Measurements from ENCODE around the gene BNC2.

Gene BNC2

DNA sequence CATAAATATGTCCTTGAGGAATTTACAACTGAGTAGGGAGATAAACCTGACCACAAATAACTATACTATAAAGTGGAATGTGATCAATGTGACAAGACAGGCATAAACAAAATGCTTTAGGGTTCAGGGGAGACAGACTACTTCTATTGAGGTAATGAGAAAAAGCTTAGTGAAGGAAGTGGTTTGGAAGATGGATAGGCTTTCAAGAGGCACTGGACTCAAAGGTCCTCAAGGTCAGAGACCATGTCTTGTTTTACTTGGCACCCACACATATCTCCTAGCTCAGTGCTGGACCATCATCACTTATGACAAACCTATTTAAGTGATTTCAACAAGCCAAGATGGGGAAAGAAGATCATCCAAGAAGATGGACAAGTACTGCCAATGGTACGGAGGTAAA lies 257.8 kb downstream of the BNC2 start:
- no CpG with 5 or more reads among the region's 1 CpG for WGBS, 2 donors (ENCODE audit: extremely low coverage in 2 of 2, insufficient read length in 2 of 2, insufficient replicate concordance in 1 of 2)
- no peak overlapping the region for H3K14ac ChIP-seq (ENCODE audit: low read length)
- no peaks in the 10 kb centered on the region for H3K4me1 ChIP-seq (ENCODE audit: control insufficient read depth in 2 of 2, insufficient read depth in 1 of 2, low read depth in 1 of 2, low read length in 2 of 2)
- no peak overlapping the region for H3K4me3 ChIP-seq (ENCODE audit: low read length in 2 of 2)
- no peak overlapping the region for H2BK12ac ChIP-seq (ENCODE audit: low read length)
- H2BK120ac ChIP-seq (ENCODE audit: low read depth, low read length), result no peak overlapping the region
- no peak overlapping the region for H3K18ac ChIP-seq (ENCODE audit: low read length)
- no peaks in the 10 kb centered on the region for H3K79me1 ChIP-seq (ENCODE audit: low read depth, low read length)
- no peaks in the 10 kb centered on the region for H3K9me3 ChIP-seq (replicated peaks in 1 of 2; ENCODE audit: control insufficient read depth in 2 of 2, insufficient read depth in 1 of 2, low read depth in 1 of 2, low read length in 2 of 2)
- H3K23ac ChIP-seq (ENCODE audit: low read depth, low read length, poor library complexity), result no peak overlapping the region
- no peak for DNase-seq (ENCODE audit: low spot score)
- H4K91ac ChIP-seq (ENCODE audit: low read depth, low read length, poor library complexity), result no peak overlapping the region
- H3K4ac ChIP-seq (ENCODE audit: low read length), result no peak overlapping the region
- no peak overlapping the region for H2BK5ac ChIP-seq (ENCODE audit: low read length)
- H3K27me3 ChIP-seq (ENCODE audit: control insufficient read depth in 3 of 3, insufficient read depth in 3 of 3, low read depth in 1 of 3, low read length in 3 of 3), result no peaks in the 10 kb centered on the region
- no peak overlapping the region for H2AK5ac ChIP-seq (ENCODE audit: low read depth, low read length)
- no peaks in the 10 kb centered on the region for H3K36me3 ChIP-seq (replicated peaks in 1 of 2; ENCODE audit: control insufficient read depth in 2 of 2, insufficient read depth in 2 of 2, low read length in 2 of 2)
- H4K8ac ChIP-seq (ENCODE audit: low read depth, low read length), result no peak overlapping the region
- H3K27ac ChIP-seq (replicated peaks; ENCODE audit: low read length), result no peak overlapping the region
- H2AFZ ChIP-seq (ENCODE audit: low read length), result no peak overlapping the region
- H2BK15ac ChIP-seq (ENCODE audit: low read length), result no peak overlapping the region
- H3K9ac ChIP-seq (ENCODE audit: low read depth, low read length, poor library complexity), result no peak overlapping the region
- H3K4me2 ChIP-seq (ENCODE audit: insufficient read depth, low read length, poor library complexity, severe bottlenecking), result no peak overlapping the region

DNA sequence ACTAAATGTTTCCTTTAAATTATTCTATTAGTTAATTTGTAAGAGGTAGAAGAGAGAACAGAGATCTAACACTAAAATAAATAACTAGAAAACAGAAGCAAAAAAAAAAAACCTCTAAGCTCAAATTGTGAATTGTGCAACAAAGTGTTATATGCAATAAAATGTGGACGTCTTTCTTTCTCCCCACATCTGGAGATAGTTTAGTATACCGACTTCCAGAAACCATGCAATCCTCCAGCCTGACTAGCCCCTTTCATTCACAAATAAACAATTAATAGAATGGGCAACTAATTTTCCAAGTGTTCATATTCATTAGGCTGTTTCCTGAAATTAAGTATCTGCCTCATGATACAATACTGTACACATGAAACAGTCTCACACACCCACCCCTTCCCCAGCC lies 258.5 kb downstream of the BNC2 start:
- no peaks in the 10 kb centered on the region for H3K9me3 ChIP-seq (replicated peaks in 1 of 2; ENCODE audit: control insufficient read depth in 2 of 2, insufficient read depth in 1 of 2, low read depth in 1 of 2, low read length in 2 of 2)
- no peak overlapping the region for H2BK12ac ChIP-seq (ENCODE audit: low read length)
- no peak overlapping the region for H2AFZ ChIP-seq (ENCODE audit: low read length)
- no peak overlapping the region for H3K27ac ChIP-seq (replicated peaks; ENCODE audit: low read length)
- H3K4ac ChIP-seq (ENCODE audit: low read length), result no peak overlapping the region
- H3K18ac ChIP-seq (ENCODE audit: low read length), result no peak overlapping the region
- H3K9ac ChIP-seq (ENCODE audit: low read depth, low read length, poor library complexity), result no peak overlapping the region
- no peak overlapping the region for H4K91ac ChIP-seq (ENCODE audit: low read depth, low read length, poor library complexity)
- H3K4me3 ChIP-seq (ENCODE audit: low read length in 2 of 2), result no peak overlapping the region
- H3K27me3 ChIP-seq (ENCODE audit: control insufficient read depth in 3 of 3, insufficient read depth in 3 of 3, low read depth in 1 of 3, low read length in 3 of 3), result no peaks in the 10 kb centered on the region
- DNase-seq (ENCODE audit: low spot score), result no peak
- no peaks in the 10 kb centered on the region for H3K79me1 ChIP-seq (ENCODE audit: low read depth, low read length)
- no peak overlapping the region for H2AK5ac ChIP-seq (ENCODE audit: low read depth, low read length)
- WGBS, 2 donors (ENCODE audit: extremely low coverage in 2 of 2, insufficient read length in 2 of 2, insufficient replicate concordance in 1 of 2), result no CpG with 5 or more reads among the region's 2 CpGs
- no peaks in the 10 kb centered on the region for H3K36me3 ChIP-seq (replicated peaks in 1 of 2; ENCODE audit: control insufficient read depth in 2 of 2, insufficient read depth in 2 of 2, low read length in 2 of 2)
- H3K14ac ChIP-seq (ENCODE audit: low read length), result no peak overlapping the region
- no peak overlapping the region for H3K23ac ChIP-seq (ENCODE audit: low read depth, low read length, poor library complexity)
- no peak overlapping the region for H4K8ac ChIP-seq (ENCODE audit: low read depth, low read length)
- H2BK120ac ChIP-seq (ENCODE audit: low read depth, low read length), result no peak overlapping the region
- H2BK5ac ChIP-seq (ENCODE audit: low read length), result no peak overlapping the region
- no peak overlapping the region for H2BK15ac ChIP-seq (ENCODE audit: low read length)
- no peaks in the 10 kb centered on the region for H3K4me1 ChIP-seq (ENCODE audit: control insufficient read depth in 2 of 2, insufficient read depth in 1 of 2, low read depth in 1 of 2, low read length in 2 of 2)
- no peak overlapping the region for H3K4me2 ChIP-seq (ENCODE audit: insufficient read depth, low read length, poor library complexity, severe bottlenecking)

DNA sequence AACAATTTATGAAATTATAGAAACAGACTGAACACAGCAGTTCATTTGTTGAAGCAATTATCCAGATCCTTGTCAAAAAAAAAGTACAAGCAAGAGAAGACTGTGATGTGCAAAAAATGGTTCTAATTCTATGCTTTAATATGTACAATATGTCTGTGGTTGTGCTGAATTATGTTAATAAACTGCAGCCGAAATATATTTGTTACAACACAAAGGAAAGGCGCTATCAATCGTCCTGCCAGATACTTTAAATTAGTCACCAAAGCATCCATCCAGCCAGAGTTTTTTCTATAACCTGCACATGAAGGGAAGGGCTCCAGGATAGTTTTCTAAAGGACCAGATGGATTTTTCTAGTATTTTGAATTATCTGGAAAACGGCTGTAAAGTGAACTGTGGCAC lies 259.5 kb downstream of the BNC2 start:
- H3K9ac ChIP-seq (ENCODE audit: low read depth, low read length, poor library complexity), result no peak overlapping the region
- H4K8ac ChIP-seq (ENCODE audit: low read depth, low read length), result no peak overlapping the region
- no CpG with 5 or more reads among the region's 4 CpGs for WGBS, 2 donors (ENCODE audit: extremely low coverage in 2 of 2, insufficient read length in 2 of 2, insufficient replicate concordance in 1 of 2)
- no peaks in the 10 kb centered on the region for H3K79me1 ChIP-seq (ENCODE audit: low read depth, low read length)
- no peak overlapping the region for H4K91ac ChIP-seq (ENCODE audit: low read depth, low read length, poor library complexity)
- no peak for DNase-seq (ENCODE audit: low spot score)
- no peak overlapping the region for H2BK12ac ChIP-seq (ENCODE audit: low read length)
- no peak overlapping the region for H2BK120ac ChIP-seq (ENCODE audit: low read depth, low read length)
- no peak overlapping the region for H3K23ac ChIP-seq (ENCODE audit: low read depth, low read length, poor library complexity)
- H3K4me3 ChIP-seq (ENCODE audit: low read length in 2 of 2), result no peak overlapping the region
- no peak overlapping the region for H3K27ac ChIP-seq (replicated peaks; ENCODE audit: low read length)
- H2BK15ac ChIP-seq (ENCODE audit: low read length), result no peak overlapping the region
- H2AK5ac ChIP-seq (ENCODE audit: low read depth, low read length), result no peak overlapping the region
- no peaks in the 10 kb centered on the region for H3K9me3 ChIP-seq (replicated peaks in 1 of 2; ENCODE audit: control insufficient read depth in 2 of 2, insufficient read depth in 1 of 2, low read depth in 1 of 2, low read length in 2 of 2)
- no peak overlapping the region for H3K18ac ChIP-seq (ENCODE audit: low read length)
- no peak overlapping the region for H3K4ac ChIP-seq (ENCODE audit: low read length)
- no peak overlapping the region for H2AFZ ChIP-seq (ENCODE audit: low read length)
- H3K4me1 ChIP-seq (ENCODE audit: control insufficient read depth in 2 of 2, insufficient read depth in 1 of 2, low read depth in 1 of 2, low read length in 2 of 2), result no peaks in the 10 kb centered on the region
- no peaks in the 10 kb centered on the region for H3K27me3 ChIP-seq (ENCODE audit: control insufficient read depth in 3 of 3, insufficient read depth in 3 of 3, low read depth in 1 of 3, low read length in 3 of 3)
- H3K4me2 ChIP-seq (ENCODE audit: insufficient read depth, low read length, poor library complexity, severe bottlenecking), result no peak overlapping the region
- no peaks in the 10 kb centered on the region for H3K36me3 ChIP-seq (replicated peaks in 1 of 2; ENCODE audit: control insufficient read depth in 2 of 2, insufficient read depth in 2 of 2, low read length in 2 of 2)
- H2BK5ac ChIP-seq (ENCODE audit: low read length), result no peak overlapping the region
- H3K14ac ChIP-seq (ENCODE audit: low read length), result no peak overlapping the region

DNA sequence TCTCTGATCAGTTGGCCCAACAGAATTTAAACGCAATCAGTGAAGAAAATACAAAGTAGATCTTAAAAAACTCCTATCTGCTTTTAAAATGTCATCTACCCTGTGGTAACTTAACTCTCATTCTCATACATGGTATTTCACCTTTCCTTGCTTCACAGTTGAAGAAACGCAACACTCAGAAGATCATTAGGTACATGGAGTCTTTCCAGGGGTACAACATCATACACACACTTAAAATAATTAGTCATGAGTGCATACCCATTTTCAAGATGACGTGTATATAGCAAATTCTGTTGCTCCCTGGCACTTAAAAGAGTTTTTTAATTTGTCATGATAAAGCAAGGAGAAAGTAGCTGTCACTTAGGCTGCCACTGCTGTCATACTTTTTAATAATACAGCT lies 259.9 kb downstream of the BNC2 start:
- H3K9ac ChIP-seq (ENCODE audit: low read depth, low read length, poor library complexity), result no peak overlapping the region
- no peak overlapping the region for H2BK12ac ChIP-seq (ENCODE audit: low read length)
- no CpG with 5 or more reads among the region's 3 CpGs for WGBS, 2 donors (ENCODE audit: extremely low coverage in 2 of 2, insufficient read length in 2 of 2, insufficient replicate concordance in 1 of 2)
- H3K9me3 ChIP-seq (replicated peaks in 1 of 2; ENCODE audit: control insufficient read depth in 2 of 2, insufficient read depth in 1 of 2, low read depth in 1 of 2, low read length in 2 of 2), result no peaks in the 10 kb centered on the region
- H2BK120ac ChIP-seq (ENCODE audit: low read depth, low read length), result no peak overlapping the region
- no peak overlapping the region for H3K4me3 ChIP-seq (ENCODE audit: low read length in 2 of 2)
- H3K27ac ChIP-seq (replicated peaks; ENCODE audit: low read length), result no peak overlapping the region
- no peak overlapping the region for H3K18ac ChIP-seq (ENCODE audit: low read length)
- no peak overlapping the region for H4K91ac ChIP-seq (ENCODE audit: low read depth, low read length, poor library complexity)
- DNase-seq (ENCODE audit: low spot score), result no peak
- H2BK5ac ChIP-seq (ENCODE audit: low read length), result no peak overlapping the region
- no peak overlapping the region for H4K8ac ChIP-seq (ENCODE audit: low read depth, low read length)
- H3K4ac ChIP-seq (ENCODE audit: low read length), result no peak overlapping the region
- H3K4me2 ChIP-seq (ENCODE audit: insufficient read depth, low read length, poor library complexity, severe bottlenecking), result no peak overlapping the region
- H3K79me1 ChIP-seq (ENCODE audit: low read depth, low read length), result no peaks in the 10 kb centered on the region
- H3K36me3 ChIP-seq (replicated peaks in 1 of 2; ENCODE audit: control insufficient read depth in 2 of 2, insufficient read depth in 2 of 2, low read length in 2 of 2), result no peaks in the 10 kb centered on the region
- H3K14ac ChIP-seq (ENCODE audit: low read length), result no peak overlapping the region
- H2AK5ac ChIP-seq (ENCODE audit: low read depth, low read length), result no peak overlapping the region
- H2BK15ac ChIP-seq (ENCODE audit: low read length), result no peak overlapping the region
- no peaks in the 10 kb centered on the region for H3K4me1 ChIP-seq (ENCODE audit: control insufficient read depth in 2 of 2, insufficient read depth in 1 of 2, low read depth in 1 of 2, low read length in 2 of 2)
- H3K23ac ChIP-seq (ENCODE audit: low read depth, low read length, poor library complexity), result no peak overlapping the region
- no peaks in the 10 kb centered on the region for H3K27me3 ChIP-seq (ENCODE audit: control insufficient read depth in 3 of 3, insufficient read depth in 3 of 3, low read depth in 1 of 3, low read length in 3 of 3)
- no peak overlapping the region for H2AFZ ChIP-seq (ENCODE audit: low read length)
